Testis (tissue), 3 donors: ENCODE data around the gene AUH. TPM values are rescaled to one million over a fixed set of nuclear protein-coding genes. Genes with fewer than 3 reads are reported as not detected.

Source experiments
- DNase-seq: peaks from one replicate; pipeline ENCODE4 v3.0.0-alpha.2; 2019
- H3K27ac ChIP-seq, 2 donors: fragments of 200-600 bp; sonication (generic); one replicate each; pipeline ENCODE4 v1.5.1; 2019
- H3K27me3 ChIP-seq: fragments of 200-600 bp; sonication (generic); one replicate; pipeline ENCODE4 v1.5.1; 2019
- H3K36me3 ChIP-seq: fragments of 200-600 bp; sonication (generic); one replicate; pipeline ENCODE4 v1.5.1; 2017; ENCODE audit warnings: low read depth; ENCODE audit errors: missing control alignments
- H3K4me1 ChIP-seq: fragments of 200-600 bp; sonication (generic); one replicate; pipeline ENCODE4 v1.5.1; 2019
- H3K4me3 ChIP-seq, 2 donors: fragments of 200-600 bp; sonication (generic); one replicate each; pipeline ENCODE4 v1.5.1; 2017 to 2019
- H3K9me3 ChIP-seq: fragments of 200-600 bp; sonication (generic); one replicate; pipeline ENCODE4 v1.5.1; 2017
- POLR2A ChIP-seq: fragments of 450-650 bp; IDR thresholded peaks from one replicate; pipeline ENCODE4 v1.6.1; 2017; ENCODE audit warnings: antibody characterized with exemption, mild to moderate bottlenecking, moderate library complexity
- WGBS, 2 donors: methylation state at CpG; one replicate each; pipeline ENCODE4 v1.1.5; 2018; 5-methylcytosine and 5-hydroxymethylcytosine counted together
- intact Hi-C: fragments of 100-400 bp; cut with DNase I; formaldehyde crosslinking; loops from one replicate; pipeline ENCODE4 v1.15.1; 2023; ENCODE audit warnings: low total_unique reads
- polyA plus RNA-seq: library from polyadenylated mRNA; stranded (reverse); fragments of 350-450 nt; fragmentation: Illumina TruSeq; extraction: RNeasy Lipid Tissue Mini Kit (QIAGEN cat#74804); gene quantifications from one replicate; pipeline ENCODE4 v1.2.3, GENCODE V29; 2014; ENCODE audit warnings: low read depth, low replicate concordance; ENCODE audit not compliant: insufficient read depth
- total RNA-seq, 2 donors: library from RNA; depleted of rRNA; stranded (reverse); fragments of >200 nt; gene quantifications; one replicate each; pipeline ENCODE4 v1.2.3, GENCODE V29; 2016
- TF ChIP-seq, protein P1 (sequence below), 3 experiments: fragments of 450-650 bp in 2 of 3; fragments of 200-600 bp in 1 of 3; sonication (generic) in 1 of 3; IDR thresholded peaks; one replicate each; pipeline ENCODE4 v1.5.1; 2016 to 2019; ENCODE audit warnings: antibody characterized with exemption in 3 of 3, mild to moderate bottlenecking in 2 of 3, moderate library complexity in 1 of 3

AUH gene
- total and polyA plus RNA-seq, 3 donors from 2014 or later, result 9.1 to 33.9 (median 31.7) TPM

GRCh38 chr9:91179237-91180138 lies 182.2 kb downstream of the AUH start:
- 86 to 88% methylated on average over 23 of the region's 23 CpGs for WGBS, 2 donors

GRCh38 chr9:91178281-91179236 lies 183.2 kb downstream of the AUH start:
- Histone ChIP-seq H3K36me3 (no peaks in the 10 kb centered on the region), H3K9me3 (no peaks in the 10 kb centered on the region), H3K4me1 (no peaks in the 10 kb centered on the region), H3K27me3 (no peaks in the 10 kb centered on the region), H3K27ac (no peak overlapping the region), H3K4me3 (no peak overlapping the region)
- DNase-seq, result no peak
- intact Hi-C loops, result no loop called here
- no peak for TF ChIP-seq POLR2A
- TF ChIP-seq, protein P1, sequence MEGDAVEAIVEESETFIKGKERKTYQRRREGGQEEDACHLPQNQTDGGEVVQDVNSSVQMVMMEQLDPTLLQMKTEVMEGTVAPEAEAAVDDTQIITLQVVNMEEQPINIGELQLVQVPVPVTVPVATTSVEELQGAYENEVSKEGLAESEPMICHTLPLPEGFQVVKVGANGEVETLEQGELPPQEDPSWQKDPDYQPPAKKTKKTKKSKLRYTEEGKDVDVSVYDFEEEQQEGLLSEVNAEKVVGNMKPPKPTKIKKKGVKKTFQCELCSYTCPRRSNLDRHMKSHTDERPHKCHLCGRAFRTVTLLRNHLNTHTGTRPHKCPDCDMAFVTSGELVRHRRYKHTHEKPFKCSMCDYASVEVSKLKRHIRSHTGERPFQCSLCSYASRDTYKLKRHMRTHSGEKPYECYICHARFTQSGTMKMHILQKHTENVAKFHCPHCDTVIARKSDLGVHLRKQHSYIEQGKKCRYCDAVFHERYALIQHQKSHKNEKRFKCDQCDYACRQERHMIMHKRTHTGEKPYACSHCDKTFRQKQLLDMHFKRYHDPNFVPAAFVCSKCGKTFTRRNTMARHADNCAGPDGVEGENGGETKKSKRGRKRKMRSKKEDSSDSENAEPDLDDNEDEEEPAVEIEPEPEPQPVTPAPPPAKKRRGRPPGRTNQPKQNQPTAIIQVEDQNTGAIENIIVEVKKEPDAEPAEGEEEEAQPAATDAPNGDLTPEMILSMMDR (IDR thresholded peaks at IDR 0.05), result no peak
- 91 to 92% methylated on average over 8 to 15 of the region's 15 CpGs for WGBS, 2 donors

More at GRCh38 chr9:91179237-91180138, 182.2 kb downstream of the AUH start:
- Histone ChIP-seq H3K36me3 (no peaks in the 10 kb centered on the region), H3K4me1 (no peaks in the 10 kb centered on the region), H3K27ac (no peak overlapping the region), H3K4me3 (no peak overlapping the region), H3K27me3 (no peaks in the 10 kb centered on the region), H3K9me3 (no peaks in the 10 kb centered on the region)
- no peak for DNase-seq
- TF ChIP-seq, protein P1 (IDR thresholded peaks at IDR 0.05), result no peak
- TF ChIP-seq POLR2A, result no peak
- intact Hi-C loops, result no loop called here

- WGBS, 2 donors, result 77 to 81% methylated on average over 14 to 15 of the region's 15 CpGs
These were observed 183.9 kb downstream of the AUH start for GRCh38 chr9:91177661-91178280.

GRCh38 chr9:91177081-91177480 lies 184.6 kb downstream of the AUH start:
- H3K36me3 ChIP-seq, result no peaks in the 10 kb centered on the region
- no peaks in the 10 kb centered on the region for H3K9me3 ChIP-seq
- TF ChIP-seq POLR2A, result no peak
- TF ChIP-seq, protein P1 (IDR thresholded peaks at IDR 0.05), result no peak
- 88 to 89% methylated on average over 4 of the region's 4 CpGs for WGBS, 2 donors
- no peak for DNase-seq
- no peak overlapping the region for H3K4me3 ChIP-seq
- H3K4me1 ChIP-seq, result no peaks in the 10 kb centered on the region
- intact Hi-C loops, result no loop called here
- no peak overlapping the region for H3K27ac ChIP-seq
- H3K27me3 ChIP-seq, result no peaks in the 10 kb centered on the region

More at GRCh38 chr9:91177661-91178280, 183.9 kb downstream of the AUH start:
- intact Hi-C loops, result no loop called here
- no peak overlapping the region for H3K4me3 ChIP-seq
- H3K9me3 ChIP-seq, result no peaks in the 10 kb centered on the region
- H3K27ac ChIP-seq, result no peak overlapping the region
- H3K36me3 ChIP-seq, result no peaks in the 10 kb centered on the region
- no peak for DNase-seq
- no peaks in the 10 kb centered on the region for H3K27me3 ChIP-seq
- no peak for TF ChIP-seq POLR2A
- TF ChIP-seq, protein P1 (IDR thresholded peaks at IDR 0.05), result no peak
- no peaks in the 10 kb centered on the region for H3K4me1 ChIP-seq
